HG02678 (cell line): ENCODE measurements around the gene RARS2.

ENCODE experiments used
- ATAC-seq: cut with Tn5 transposase; IDR thresholded peaks from one replicate; pipeline ENCODE4 v1.9.1; 2021; ENCODE audit warnings: mild to moderate bottlenecking, moderate library complexity; ENCODE audit not compliant: unreplicated experiment

RARS2 gene

DNA sequence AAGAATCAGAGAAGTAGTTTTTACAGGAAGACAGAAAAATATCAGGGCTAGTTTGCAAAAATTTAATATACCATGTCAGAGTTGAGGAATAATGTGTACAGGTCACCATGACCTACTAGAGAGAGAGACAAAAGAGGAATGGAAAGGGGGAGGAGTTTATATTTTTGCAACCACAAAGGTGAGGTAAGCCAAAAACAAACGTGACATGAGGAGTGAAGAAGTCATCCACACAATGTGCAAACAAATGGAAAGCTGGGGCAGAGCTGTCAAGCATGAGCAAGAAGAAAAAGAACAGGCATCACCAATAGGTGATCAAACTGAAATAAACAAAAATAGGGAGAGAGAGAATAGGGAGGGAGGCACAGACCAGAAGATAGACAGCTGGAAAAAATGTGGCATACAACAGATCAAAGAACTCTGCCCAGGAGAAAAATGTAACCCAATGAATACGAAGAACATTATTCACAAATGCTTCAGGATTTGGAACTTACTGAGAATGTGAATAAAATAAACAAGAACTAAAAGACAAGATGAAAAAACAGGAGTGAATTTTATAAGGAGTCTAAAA is 15.5 kb downstream of the RARS2 start:
- no peak for ATAC-seq

DNA sequence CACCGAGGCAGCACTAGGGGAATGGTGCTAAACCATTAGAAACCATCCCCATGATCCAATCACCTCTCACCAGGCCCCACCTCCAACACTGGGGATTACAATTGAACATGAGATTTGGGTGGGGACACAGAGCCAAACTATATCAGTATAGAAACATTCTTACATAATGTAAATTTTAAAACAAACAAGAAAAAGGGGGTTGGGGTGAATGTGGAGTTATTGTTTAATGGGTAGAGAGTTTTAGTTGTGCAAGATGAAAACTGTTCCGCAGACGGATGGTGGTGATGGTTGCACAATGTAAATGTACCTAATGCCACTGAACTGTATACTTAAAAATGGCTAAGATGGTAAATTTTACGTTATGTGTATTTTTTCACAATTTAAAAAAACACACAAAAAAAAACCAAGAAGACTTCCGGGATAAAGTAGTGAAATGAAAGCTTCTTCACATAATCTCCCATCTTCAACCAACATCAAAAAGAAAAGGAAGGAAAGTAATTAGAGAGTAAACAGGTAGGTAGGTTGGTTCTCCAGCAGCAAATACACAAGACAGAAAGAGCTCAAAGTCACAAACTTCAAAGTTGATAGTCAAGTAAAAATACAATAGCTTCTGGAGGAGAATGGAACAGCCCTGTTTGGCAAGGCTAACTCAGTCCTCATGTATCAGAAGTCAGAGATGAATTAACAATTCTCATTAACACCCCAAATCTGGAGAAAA is 16.3 kb downstream of the RARS2 start:
- ATAC-seq, result no peak

DNA sequence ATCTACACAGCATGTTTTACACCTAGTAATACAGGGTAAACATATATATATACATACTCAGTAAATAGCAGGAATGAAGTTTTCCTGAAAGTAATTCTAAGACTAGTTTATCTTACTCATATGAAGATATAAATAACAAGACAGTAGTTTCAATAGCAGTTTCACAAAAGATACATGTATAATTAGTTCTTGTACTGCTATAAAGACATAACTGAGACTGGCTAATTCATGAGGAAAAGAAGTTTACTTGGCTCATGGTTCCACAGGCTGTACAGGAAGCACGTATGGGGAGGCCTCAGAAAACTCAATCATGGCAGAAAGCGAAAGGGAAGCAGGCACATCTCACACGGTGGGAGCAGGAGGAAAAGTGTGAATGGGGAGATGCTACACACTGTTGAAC is 16.9 kb downstream of the RARS2 start:
- ATAC-seq, result peak; percentile 58

DNA sequence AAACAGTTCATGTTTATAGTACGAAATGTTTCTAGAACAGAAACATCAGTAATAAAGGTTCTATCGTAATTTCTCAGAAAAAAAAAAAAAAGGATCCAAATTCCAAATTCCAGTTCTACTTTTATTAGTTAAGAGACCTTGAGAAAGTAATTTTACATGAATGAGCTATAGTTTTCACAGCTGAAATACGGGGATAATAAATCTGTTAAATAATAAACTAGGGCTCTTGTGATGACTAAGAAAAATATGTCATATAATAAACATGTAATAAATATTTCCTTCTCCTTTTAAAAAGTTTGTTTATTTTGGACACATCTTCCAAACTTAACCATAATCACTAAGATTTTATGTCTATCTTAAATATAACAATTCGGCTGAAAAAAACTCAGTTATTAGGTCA is 17.8 kb downstream of the RARS2 start:
- ATAC-seq, result no peak

DNA sequence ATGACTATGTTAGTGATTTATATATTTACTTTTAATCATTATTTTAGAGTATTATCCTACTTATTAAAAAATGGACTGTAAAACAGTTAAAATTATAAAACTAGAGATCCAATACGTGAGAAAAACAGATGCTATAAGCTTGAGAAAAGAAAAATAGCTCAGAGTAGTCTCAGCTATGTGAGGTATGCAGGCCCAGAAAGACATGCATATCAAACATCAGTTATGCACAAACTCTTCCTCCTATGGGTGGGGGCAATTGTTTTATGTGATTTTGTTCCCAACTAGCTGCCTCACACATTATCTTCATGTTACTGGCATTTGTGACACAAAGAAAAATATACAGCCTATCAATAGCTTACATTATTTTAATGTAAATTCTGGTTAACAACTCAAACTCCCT is 28.8 kb downstream of the RARS2 start:
- no peak for ATAC-seq

DNA sequence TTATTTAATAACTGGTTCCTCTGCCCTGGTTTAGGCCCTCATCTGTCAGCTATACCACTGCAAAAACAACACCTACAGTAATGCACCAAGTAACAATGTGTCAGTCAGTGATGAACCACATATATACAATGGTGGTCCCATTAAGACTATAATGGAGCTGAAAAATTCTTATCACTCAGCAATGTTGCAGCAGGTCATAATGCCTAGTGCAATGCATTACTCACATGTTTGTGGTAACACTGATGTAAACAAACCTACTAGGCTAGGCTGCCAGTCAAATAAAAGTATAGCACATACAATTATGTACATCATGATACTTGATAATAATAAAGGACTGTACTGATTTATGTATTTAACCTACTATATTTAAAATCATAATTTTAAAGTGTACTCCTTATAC is 31.3 kb downstream of the RARS2 start:
- no peak for ATAC-seq

DNA sequence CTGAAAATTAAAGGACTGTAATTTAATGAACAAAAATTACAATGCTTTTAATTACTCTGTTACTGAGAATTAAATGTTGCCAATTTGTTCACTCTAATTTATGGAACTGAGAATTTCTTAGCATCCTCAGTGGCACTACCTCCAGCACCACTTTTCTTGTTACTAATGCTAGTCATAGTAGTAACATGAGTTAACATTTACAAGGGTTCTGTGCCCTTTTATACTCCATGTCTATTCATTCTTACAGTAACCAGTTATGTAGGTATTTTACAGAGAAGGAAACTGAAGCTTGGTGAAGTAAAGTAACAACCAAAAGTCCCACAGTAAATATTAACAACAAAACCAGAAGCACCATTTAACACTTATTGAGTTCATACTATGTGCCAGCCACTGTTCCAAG is 34.3 kb downstream of the RARS2 start:
- no peak for ATAC-seq

DNA sequence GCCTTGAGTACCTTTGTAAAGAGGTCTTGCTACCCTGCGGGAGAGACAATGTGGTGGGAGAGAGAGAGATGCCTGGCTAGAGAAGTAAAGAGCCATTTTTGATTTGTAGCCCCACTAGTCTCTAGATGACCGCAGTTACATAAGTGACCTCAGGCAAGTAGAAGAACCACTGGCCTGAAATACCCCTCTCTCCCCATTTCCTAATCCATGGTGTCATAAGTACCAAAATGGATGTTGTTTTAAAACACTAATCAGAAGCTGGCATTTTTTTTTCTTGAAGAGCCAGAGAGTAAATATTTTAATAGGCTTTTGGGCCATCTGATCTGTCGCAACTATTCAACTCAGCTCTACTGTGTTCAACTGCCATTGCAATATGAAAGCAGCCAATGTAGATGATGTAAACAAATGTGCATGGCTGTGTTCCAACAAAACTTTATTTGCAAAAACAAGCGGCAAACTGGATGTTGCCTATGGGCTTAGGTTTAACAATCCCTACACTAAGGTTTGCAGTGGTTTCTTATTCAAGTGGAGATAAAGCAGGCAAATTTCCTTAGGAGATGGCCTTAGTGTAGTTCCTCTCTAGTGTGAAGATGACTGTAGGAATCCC is 36.5 kb downstream of the RARS2 start:
- ATAC-seq, result no peak

DNA sequence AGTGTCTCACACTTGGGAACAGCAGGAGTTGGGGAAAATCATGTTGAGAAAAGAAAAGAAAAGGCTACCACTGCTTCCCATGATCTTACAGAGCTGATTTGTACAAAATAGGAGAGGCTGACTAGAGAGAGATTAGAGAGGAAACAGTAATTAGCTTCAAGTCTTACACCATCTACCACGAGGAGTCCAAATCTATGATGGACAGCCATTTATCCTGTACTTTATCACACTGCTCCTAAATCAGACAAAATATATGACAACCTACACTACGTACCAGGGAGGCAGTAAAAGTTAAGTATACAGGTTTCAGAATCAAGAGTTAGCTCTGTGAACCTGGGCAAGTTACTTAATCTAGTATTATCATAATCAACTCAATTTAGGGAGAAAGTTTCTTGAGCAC is 38.0 kb downstream of the RARS2 start:
- no peak for ATAC-seq

DNA sequence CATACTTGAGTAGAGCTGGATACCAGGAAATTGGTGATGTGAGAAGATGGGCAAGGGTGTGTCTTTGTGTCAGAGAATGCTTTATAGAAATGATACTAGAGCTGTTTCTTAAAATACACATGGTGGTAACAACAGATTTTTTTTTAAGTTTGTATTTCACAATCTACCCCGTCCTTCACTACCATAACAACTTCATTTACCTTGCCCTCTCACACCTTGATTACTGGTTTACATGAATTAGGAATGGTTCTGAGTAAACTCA is 45.4 kb downstream of the RARS2 start:
- no peak for ATAC-seq

DNA sequence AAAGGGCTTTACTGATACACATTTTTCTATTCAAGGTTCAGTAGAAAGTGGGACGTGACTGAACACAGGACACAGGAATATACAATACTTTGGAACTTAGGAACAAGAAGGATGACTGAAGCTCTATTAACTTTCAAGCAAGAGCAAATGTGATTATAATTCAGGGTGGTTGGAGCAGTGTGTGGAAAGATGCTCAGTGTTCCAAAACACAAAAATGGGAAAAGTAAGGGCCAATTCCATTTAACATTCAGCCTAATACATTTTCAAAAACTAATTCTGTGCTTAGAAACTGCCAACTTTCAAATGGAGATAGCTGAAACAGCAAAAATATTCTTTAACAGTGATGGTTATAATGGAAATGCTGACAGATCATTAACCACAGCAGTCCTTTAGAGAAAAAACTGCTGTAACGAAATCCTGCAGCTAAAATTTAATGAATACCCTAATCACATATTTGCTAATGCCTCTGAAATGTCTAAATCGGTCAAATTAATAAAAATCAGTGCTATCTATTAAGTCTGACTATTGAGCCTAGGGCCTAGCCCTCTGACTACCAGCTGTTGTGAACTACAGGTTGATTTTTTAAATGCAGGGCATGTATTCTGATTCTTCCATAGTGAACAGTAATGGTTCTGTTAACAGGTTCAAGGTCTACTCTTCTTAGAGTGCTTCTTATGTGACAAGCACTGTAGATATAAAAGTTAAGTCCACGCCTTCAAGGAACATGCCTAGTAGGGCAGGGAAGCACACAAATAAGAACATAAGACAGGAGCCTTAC is 45.9 kb downstream of the RARS2 start:
- no peak for ATAC-seq

DNA sequence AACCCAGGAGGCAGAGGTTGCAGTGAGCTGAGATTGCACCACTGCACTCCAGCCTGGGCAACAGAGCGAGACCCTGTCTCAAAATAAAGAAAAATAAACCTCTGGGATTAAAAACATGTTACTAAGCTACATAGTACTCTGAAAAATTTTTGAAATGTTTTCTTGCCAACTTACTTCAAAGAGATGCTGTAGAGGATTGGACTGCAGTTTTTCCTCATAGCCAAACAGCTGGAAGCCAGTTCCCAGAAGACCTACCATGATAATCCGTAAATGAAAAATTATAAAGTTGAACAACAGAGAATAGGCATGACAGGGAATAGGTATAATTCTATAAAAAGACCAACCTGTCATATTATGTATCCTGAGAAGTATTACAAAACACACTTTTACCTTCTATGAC is 48.0 kb downstream of the RARS2 start:
- no peak for ATAC-seq

DNA sequence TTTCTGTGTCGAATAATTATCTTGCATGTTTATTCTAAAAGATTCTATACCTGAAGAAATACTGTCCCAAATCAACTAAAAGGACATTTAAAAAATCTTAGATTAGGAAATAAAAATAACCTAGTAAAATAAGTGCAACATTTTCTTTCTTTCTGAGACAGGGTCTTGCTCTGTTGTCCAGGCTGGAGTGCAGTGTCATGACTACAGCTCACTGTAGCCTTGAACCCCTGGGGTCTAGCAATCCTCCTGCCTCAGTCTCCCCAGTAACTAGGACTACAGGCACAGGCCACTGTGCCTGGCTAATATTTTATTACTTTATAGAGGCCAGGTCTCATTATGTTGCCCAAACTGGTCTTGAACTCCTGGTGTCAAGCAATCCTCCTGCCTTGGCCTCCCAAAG is 48.7 kb downstream of the RARS2 start:
- no peak for ATAC-seq

DNA sequence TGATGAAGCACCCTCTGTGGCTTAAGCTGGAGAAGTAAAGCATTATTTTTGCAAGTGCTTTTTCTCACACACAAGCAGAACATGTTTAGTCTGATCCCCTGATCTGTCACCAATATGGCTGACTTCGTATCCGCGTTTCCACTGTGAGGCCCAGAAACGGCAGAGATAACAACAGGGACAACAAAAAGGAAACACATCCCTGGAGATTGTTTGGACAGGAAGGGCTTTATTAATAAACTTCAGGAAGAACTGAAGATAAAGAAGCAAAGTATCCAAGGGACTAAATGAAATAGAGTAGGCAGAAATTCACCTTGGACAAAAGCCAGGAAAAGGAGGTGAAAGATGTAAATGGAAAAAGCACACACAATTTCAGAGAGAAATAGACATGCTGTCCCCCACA is 49.2 kb downstream of the RARS2 start:
- ATAC-seq, result no peak

DNA sequence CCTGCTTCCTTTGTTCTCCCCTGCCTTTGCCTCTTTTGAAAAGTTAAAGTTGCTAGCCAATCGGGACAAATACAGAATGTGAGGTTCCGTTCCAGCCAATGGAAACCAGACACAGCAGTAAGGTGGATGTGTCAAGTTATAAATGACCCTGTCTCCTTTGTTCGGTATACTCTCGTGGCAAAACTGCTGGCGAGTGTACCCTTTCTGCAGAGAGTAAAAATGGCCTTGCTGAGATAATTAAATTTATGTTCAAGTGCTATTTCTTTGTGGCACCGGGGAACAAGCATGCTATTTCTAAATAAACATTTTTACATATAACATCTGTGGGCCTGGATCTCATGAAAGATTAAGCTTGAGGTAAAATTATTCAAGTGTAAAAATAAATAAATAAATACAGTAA is 50.2 kb downstream of the RARS2 start:
- no peak for ATAC-seq

DNA sequence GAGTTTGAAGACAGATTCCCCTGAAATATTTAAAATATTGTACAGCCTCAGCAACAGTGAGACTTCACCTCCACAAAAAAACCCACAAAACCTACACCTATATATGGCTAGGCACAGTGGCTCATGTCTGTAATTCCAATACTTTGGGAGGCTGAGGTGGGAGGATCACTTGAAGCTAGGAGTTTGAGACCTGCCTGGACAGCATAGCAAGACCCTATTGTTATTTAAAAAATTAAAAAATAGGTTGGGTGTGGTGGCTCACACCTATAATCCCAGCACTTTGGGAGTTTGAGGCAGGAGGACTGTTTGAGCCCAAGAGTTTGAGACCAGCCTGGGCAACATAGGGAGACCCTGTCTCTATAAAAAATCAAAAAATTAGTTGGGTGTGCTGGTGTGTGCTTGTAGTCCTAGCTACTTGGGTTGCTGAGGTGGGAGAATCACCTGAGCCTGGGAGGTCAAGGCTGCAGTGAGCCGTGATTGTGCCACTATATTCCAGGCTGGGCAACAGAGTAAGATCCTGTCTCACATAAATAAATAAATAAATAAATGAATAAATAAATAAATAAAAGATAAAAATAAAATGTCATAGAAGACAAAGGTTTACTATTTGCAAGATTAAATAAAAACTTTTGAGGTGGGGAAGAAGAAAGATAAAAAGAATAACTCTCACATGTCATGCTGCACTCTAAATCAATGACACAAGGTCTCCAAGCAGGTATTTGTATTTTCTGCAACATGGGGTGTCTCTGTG is 51.1 kb downstream of the RARS2 start:
- ATAC-seq, result no peak

DNA sequence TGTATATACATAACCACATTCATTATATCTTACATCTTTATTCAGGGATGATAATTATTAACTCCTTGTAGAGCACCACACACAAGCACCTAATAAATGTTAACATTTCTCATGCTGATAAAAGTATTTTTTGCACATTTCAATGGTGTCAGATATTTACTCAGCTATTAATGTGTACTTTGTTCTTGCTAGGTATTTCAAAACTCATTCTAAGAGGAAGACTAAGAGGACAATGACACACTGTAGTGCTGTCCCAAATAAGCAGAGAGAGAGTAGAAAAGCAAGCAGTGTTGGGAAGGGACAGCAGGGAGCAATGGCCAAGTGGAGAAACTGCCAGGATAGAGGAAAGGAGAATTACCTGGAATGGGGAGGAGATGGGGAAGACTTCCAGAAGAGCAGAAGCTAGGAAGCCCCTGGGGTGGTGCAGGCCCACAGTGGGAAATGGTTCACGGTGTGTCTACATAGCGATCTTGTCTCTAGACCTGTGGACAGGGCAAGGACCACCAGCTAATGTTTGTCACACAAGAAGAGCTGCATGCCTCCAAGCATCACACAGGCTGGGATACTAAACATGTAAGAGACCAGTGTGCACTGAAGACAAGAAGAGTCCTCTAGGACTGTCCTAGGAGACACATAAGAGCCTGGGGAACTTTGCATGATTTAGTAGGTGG is 55.3 kb downstream of the RARS2 start:
- no peak for ATAC-seq

DNA sequence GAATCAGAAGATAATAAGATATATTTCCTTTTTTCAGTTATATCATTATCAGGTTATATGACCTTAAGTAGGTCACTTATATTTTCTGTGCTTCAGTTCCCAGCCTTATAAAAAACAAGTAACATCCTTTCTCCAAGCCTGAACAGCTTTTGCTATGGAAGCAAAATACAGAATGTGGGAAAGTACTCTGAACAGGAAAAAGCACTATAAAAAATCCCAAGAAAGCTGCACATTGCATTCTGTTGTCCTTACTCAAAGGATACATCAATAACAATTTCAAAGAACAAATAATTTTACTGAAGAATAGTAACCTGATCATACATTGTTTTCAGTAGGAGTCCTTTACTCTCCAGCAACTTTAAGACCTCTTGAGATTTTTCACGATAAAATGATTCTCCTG is 60.6 kb downstream of the RARS2 start:
- no peak for ATAC-seq

DNA sequence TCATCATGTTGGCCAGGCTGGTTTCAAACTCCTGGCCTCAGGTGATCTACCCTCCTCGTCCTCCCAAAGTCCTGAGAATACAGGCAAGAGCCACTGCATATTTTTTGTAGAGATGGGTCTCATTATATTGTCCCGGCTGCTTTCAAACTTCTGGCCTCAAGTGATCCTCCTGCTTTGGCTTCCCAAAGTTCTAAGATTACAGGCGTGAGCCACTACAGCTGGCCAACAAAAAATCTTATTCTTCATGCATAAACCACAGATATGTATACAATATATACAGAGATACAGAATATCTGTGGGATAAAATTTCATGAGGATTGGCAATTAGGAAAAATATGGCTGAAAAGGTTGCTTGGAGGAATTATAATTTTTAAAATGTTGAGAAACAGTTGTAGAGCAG is 67.1 kb downstream of the RARS2 start:
- no peak for ATAC-seq

DNA sequence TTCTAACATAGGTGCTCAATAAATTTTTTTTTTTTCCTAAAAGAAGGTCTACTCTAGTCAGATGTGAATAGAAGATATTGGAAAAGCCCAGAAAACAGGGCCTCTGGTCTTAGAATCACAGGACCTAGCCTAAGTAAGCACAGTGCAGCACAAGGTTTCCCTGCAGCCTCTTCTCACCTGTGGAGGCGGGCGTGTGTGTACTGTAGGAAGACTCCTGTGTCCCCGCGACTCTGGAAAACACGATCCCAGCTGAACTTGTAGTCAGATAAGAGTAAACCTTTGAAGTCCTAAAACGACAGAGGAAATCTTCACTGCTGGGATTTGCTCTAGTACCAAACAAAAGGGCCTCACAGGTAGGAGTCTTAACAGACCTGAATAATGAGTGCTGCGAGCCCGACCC is 71.3 kb downstream of the RARS2 start:
- ATAC-seq, result no peak

DNA sequence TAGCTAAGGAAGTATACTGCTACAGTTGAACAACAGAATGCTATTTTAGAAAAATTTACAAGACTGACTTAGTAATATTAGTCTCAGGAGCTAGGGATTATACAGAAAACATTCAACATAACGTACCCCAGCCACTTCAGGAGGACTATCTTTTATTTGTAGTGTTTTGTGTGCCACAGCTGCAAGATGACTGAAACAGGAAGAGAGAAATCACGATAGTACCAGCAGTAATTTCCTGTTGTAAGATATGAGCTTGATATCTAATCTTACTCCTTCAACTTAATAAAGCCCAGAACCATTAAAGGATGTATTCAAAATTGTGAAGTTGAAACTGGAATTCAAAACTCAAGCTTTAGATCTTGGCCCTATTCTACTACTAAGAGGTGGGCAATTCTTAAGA is 75.0 kb downstream of the RARS2 start:
- ATAC-seq, result no peak
